Astrocyte (in vitro differentiated cells and primary cell): Measurements from ENCODE around the gene SMAP1. TPM values are rescaled to one million over a fixed set of nuclear protein-coding genes. Genes with fewer than 3 reads are reported as not detected.

Experiments
- DNase-seq: peaks from one replicate; pipeline ENCODE4 v3.0.0-alpha.2; 2010; ENCODE audit warnings: low read depth
- FAIRE-seq: peaks from 2 replicates; lab custom pipeline; 2011; peaks lifted over from hg19 to GRCh38; lab: Jason Lieb, UNC
- H2AFZ ChIP-seq: 2 replicates; pipeline ENCODE4 v1.6.0; 2012; ENCODE audit warnings: low read depth, low read length, inconsistent platforms
- H3K27ac ChIP-seq: 2 replicates; pipeline ENCODE4 v1.5.1; 2011; ENCODE audit warnings: low read depth, low read length, inconsistent platforms
- H3K27me3 ChIP-seq: 2 replicates; pipeline ENCODE4 v1.6.0; 2011; ENCODE audit warnings: low read length, inconsistent platforms; ENCODE audit not compliant: insufficient read depth
- H3K36me3 ChIP-seq: 2 replicates; pipeline ENCODE4 v1.5.1; 2011; ENCODE audit warnings: low read length, inconsistent platforms; ENCODE audit not compliant: insufficient read depth
- H3K4me1 ChIP-seq: 2 replicates; pipeline ENCODE4 v1.5.1; 2011; ENCODE audit warnings: low read length, inconsistent platforms; ENCODE audit not compliant: insufficient read depth
- H3K4me2 ChIP-seq: 2 replicates; pipeline ENCODE4 v1.6.0; 2012; ENCODE audit warnings: low read length, inconsistent platforms
- H3K4me3 ChIP-seq: 2 replicates; pipeline ENCODE4 v1.5.1; 2011; ENCODE audit warnings: low read depth, mild to moderate bottlenecking, low read length, inconsistent platforms; ENCODE audit not compliant: insufficient read depth
- H3K79me2 ChIP-seq: 2 replicates; pipeline ENCODE4 v1.6.0; 2012; ENCODE audit warnings: mild to moderate bottlenecking, low read length, inconsistent platforms; ENCODE audit not compliant: insufficient read depth
- H3K9ac ChIP-seq: 2 replicates; pipeline ENCODE4 v1.6.0; 2012; ENCODE audit warnings: mild to moderate bottlenecking, low read length, inconsistent platforms
- H3K9me3 ChIP-seq: 2 replicates; pipeline ENCODE4 v1.5.1; 2012; ENCODE audit warnings: low read depth, mild to moderate bottlenecking, low read length, inconsistent platforms; ENCODE audit not compliant: insufficient read depth
- H4K20me1 ChIP-seq: 2 replicates; pipeline ENCODE4 v1.6.0; 2012; ENCODE audit warnings: low read length, inconsistent platforms; ENCODE audit not compliant: insufficient read depth
- H3K27ac Mint-ChIP-seq: one replicate; pipeline ENCODE4 v1.8.0; 2021; ENCODE audit warnings: mild to moderate bottlenecking, mixed read lengths; ENCODE audit not compliant: unreplicated experiment
- H3K27me3 Mint-ChIP-seq: one replicate; pipeline ENCODE4 v1.8.0; 2021; ENCODE audit warnings: low read depth, mixed read lengths; ENCODE audit not compliant: unreplicated experiment
- H3K36me3 Mint-ChIP-seq: one replicate; pipeline ENCODE4 v1.8.0; 2021; ENCODE audit warnings: low read depth, mixed read lengths; ENCODE audit not compliant: unreplicated experiment
- H3K4me1 Mint-ChIP-seq: one replicate; pipeline ENCODE4 v1.8.0; 2021; ENCODE audit warnings: low read depth, mixed read lengths; ENCODE audit not compliant: unreplicated experiment
- H3K4me3 Mint-ChIP-seq: one replicate; pipeline ENCODE4 v1.8.0; 2021; ENCODE audit warnings: mild to moderate bottlenecking, moderate library complexity, mixed read lengths; ENCODE audit not compliant: unreplicated experiment
- H3K9me3 Mint-ChIP-seq: one replicate; pipeline ENCODE4 v1.8.0; 2021; ENCODE audit warnings: mild to moderate bottlenecking, mixed read lengths; ENCODE audit not compliant: unreplicated experiment
- EZH2 ChIP-seq: IDR thresholded peaks from 2 replicates; pipeline ENCODE4 v1.6.1; 2012; ENCODE audit warnings: mild to moderate bottlenecking, low read length, inconsistent platforms; ENCODE audit not compliant: insufficient read depth
- total RNA-seq: library from RNA; stranded (reverse); gene quantifications from 2 replicates; pipeline ENCODE4 v1.2.1, GENCODE V29; 2021
- TF ChIP-seq, protein P1 (sequence below): IDR thresholded peaks from 2 replicates; pipeline ENCODE4 v1.5.1; 2011; ENCODE audit warnings: low read depth, mild to moderate bottlenecking, inconsistent platforms, low read length, moderate library complexity; ENCODE audit not compliant: insufficient read depth

Gene SMAP1
- total RNA-seq, 1 donor from 2014 or later, result 27.3 TPM

DNA sequence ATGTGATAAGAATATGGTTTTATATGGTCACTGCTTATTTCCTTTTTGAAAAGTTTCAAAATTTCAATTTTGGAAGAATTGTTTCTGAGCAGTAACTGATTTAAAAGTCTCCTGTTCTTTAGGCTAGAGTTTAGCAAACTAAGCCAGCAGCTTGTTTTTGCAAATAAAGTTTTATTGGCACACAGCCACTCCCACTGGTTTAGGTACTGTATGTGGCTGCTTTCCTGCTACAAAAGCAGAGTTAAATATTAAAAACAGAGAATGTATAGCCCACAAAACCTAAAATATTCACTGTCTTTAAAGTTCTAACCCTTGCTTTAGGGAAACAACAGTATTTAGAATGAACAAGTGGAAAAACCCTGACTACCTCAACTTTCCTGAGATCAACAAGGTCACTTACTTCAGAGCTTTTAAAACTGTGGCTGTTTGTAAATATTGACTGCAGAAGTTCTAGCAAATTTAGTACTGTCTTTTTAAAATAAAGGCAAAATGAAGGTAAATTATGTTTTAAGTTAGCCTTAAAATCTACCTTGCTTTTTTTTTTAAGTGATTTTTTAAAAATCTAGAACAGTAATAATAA, 185.1 kb downstream of the SMAP1 start:
- no peak for FAIRE-seq
- no peak overlapping the region for H3K27ac ChIP-seq
- no peak overlapping the region for H3K27ac Mint-ChIP-seq
- H3K9me3 ChIP-seq, result no peaks in the 10 kb centered on the region
- no peaks in the 10 kb centered on the region for H3K79me2 ChIP-seq
- H4K20me1 ChIP-seq, result no peaks in the 10 kb centered on the region
- H3K4me1 ChIP-seq, result no peaks in the 10 kb centered on the region
- no peak overlapping the region for H3K4me3 Mint-ChIP-seq
- H3K4me3 ChIP-seq, result no peak overlapping the region
- TF ChIP-seq, protein P1, sequence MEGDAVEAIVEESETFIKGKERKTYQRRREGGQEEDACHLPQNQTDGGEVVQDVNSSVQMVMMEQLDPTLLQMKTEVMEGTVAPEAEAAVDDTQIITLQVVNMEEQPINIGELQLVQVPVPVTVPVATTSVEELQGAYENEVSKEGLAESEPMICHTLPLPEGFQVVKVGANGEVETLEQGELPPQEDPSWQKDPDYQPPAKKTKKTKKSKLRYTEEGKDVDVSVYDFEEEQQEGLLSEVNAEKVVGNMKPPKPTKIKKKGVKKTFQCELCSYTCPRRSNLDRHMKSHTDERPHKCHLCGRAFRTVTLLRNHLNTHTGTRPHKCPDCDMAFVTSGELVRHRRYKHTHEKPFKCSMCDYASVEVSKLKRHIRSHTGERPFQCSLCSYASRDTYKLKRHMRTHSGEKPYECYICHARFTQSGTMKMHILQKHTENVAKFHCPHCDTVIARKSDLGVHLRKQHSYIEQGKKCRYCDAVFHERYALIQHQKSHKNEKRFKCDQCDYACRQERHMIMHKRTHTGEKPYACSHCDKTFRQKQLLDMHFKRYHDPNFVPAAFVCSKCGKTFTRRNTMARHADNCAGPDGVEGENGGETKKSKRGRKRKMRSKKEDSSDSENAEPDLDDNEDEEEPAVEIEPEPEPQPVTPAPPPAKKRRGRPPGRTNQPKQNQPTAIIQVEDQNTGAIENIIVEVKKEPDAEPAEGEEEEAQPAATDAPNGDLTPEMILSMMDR, result no peak
- TF ChIP-seq EZH2, result no peak
- DNase-seq, result no peak
- H3K9ac ChIP-seq, result no peak overlapping the region
- no peaks in the 10 kb centered on the region for H3K4me1 Mint-ChIP-seq
- peaks cover 2% of the 10 kb centered on the region for H3K36me3 ChIP-seq
- H3K27me3 ChIP-seq, result no peaks in the 10 kb centered on the region
- H2AFZ ChIP-seq, result no peak overlapping the region
- no peaks in the 10 kb centered on the region for H3K36me3 Mint-ChIP-seq
- H3K9me3 Mint-ChIP-seq, result no peaks in the 10 kb centered on the region
- H3K27me3 Mint-ChIP-seq, result no peaks in the 10 kb centered on the region
- no peak overlapping the region for H3K4me2 ChIP-seq

DNA sequence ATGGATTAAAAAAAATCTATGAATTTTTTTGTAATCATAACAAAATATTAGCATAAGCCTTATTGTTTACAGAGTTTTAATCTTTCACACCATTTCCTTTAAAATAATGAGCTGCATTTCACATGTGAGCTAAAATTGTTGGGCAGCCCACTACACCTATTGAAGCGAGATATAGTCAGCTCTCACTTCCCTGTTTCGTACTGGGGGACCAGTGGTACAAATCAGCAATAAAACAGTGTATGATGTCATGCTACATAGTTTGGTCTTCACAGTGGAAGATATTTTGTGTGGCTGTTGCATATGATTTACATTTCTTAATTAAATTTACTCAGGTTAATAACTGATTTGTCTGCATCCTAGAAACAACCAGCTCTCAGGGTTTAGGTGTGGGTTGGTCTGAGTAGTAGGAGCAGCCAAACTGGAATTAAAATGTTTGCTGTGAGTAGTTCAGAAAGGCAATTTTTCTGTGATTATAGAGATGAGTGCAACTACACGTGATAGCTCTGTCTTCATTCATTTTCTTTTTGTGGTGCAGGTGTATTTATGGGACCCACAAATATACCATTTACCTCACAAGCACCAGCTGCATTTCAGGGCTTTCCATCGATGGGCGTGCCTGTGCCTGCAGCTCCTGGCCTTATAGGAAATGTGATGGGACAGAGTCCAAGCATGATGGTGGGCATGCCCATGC, 189.8 kb downstream of the SMAP1 start:
- Mint-ChIP-seq H3K27me3 (no peaks in the 10 kb centered on the region), H3K4me3 (no peak overlapping the region), H3K36me3 (peaks cover 11% of the 10 kb centered on the region), H3K9me3 (no peaks in the 10 kb centered on the region), H3K27ac (no peak overlapping the region), H3K4me1 (peaks cover 5% of the 10 kb centered on the region)
- Histone ChIP-seq H3K4me3 (no peak overlapping the region), H3K4me2 (no peak overlapping the region), H3K9me3 (no peaks in the 10 kb centered on the region), H3K27me3 (no peaks in the 10 kb centered on the region), H4K20me1 (no peaks in the 10 kb centered on the region), H3K27ac (no peak overlapping the region), H3K36me3 (peaks cover 7% of the 10 kb centered on the region), H3K9ac (no peak overlapping the region), H2AFZ (no peak overlapping the region), H3K79me2 (no peaks in the 10 kb centered on the region), H3K4me1 (no peaks in the 10 kb centered on the region)
- TF ChIP-seq, protein P1, result no peak
- FAIRE-seq, result peak; percentile 17
- no peak for DNase-seq

GRCh38 chr6:70860045-70860444, 192.4 kb downstream of the SMAP1 start:
- Histone ChIP-seq H3K4me3 (no peak overlapping the region), H2AFZ (no peak overlapping the region), H3K79me2 (no peaks in the 10 kb centered on the region), H4K20me1 (no peaks in the 10 kb centered on the region), H3K36me3 (peaks cover 7% of the 10 kb centered on the region), H3K27ac (no peak overlapping the region), H3K9me3 (no peaks in the 10 kb centered on the region), H3K9ac (no peak overlapping the region), H3K27me3 (no peaks in the 10 kb centered on the region), H3K4me1 (no peaks in the 10 kb centered on the region), H3K4me2 (no peak overlapping the region)
- FAIRE-seq (no peak), DNase-seq (peak; percentile 11)
- H3K4me1 Mint-ChIP-seq, result peaks cover 5% of the 10 kb centered on the region
- TF ChIP-seq, protein P1, result no peak
- TF ChIP-seq EZH2, result no peak
- no peak overlapping the region for H3K27ac Mint-ChIP-seq
- H3K4me3 Mint-ChIP-seq, result no peak overlapping the region
- H3K27me3 Mint-ChIP-seq, result no peaks in the 10 kb centered on the region
- H3K9me3 Mint-ChIP-seq, result no peaks in the 10 kb centered on the region
- H3K36me3 Mint-ChIP-seq, result peaks cover 11% of the 10 kb centered on the region
